SIG-M5 (cell line): ENCODE results near the gene CHRNA3.
"Not testable (repeated sequence)": the region's sequence is repeated elsewhere in the genome, so short reads cannot be mapped to it uniquely, and the experiment has no call there.

Source experiments
- DNase-seq: peaks from one replicate; lab custom pipeline; 2025; lab: John Stamatoyannopoulos, UW

The CHRNA3 gene

DNA sequence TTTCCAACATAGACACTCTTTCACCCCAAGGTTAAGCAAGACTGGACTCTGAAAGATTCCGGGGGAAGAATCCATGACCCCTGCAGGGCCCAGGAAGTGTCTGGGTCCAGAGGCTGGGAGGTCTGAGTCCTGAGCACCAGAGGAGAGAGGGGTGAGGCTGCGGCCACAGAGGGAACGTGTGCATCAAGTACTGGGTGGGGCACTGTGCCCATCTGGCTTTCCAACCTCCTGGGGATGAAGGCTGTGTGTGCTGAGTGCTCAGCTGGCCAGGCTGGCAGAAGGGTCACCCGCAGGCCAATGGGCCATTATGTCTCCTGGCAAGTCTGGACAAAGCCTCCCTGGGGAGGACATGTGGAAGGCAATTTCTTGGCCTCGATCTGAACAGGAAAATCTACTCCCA is 3.3 kb downstream of the CHRNA3 start:
- DNase-seq, result no peak

DNA sequence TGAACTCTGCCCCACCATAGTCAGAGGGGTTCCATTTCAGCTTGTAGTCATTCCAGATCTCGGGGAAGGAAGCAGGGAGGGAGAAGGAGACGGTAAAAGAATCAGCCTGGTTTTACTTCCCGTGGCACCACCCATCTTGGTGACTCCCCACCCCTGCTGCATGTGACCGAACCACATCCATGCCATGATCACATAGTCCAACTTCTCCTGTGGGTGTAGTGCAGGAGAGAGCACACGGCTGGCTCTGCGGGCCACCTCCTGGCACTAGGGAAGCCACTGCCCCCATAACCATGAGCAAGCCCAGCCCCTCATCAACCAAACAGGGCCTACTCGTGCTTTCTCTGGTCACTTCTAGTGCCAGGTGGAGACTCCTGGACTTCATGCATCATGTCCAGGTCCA is 3.7 kb downstream of the CHRNA3 start:
- DNase-seq, result no peak

DNA sequence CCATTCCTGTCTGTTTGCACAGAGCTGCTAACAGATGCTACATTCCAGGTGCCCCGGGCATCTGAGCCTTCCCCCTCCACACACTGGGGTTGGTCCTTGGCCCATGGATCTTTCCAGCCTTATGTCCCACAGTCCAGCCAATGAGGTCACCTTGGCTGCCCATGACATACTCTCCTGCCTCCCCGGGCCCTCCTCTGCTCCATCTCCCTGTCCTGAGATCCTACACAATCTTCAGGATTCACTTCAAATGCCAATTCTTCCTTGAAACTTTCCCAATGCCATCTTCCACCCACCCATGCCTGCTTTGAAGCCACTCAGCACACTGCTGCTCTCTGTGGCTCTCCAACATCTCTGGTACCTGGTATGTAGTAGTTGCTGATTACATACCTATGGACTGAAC is 4.3 kb downstream of the CHRNA3 start:
- no peak for DNase-seq

DNA sequence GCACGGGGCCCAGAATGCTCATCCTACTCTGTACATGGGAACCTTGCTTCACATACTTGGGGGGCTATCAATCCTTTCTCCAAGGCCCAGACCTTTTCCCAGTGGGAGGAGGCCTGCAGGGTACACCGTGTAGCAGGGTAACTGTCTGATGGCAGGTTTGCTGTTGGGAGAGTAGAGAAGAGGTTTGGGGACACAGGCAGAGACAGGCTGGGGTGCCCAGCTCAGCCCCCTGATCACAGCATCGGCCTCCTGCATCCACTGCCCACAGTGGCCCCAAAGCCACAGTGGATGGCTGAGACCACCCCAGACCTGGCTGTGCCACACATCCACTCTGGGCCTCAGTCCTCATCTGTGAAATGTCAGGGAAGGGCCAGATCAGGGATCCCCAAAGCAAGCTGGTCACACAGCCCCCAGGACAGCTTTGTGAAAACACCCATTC is 5.6 kb downstream of the CHRNA3 start:
- DNase-seq, result no peak

DNA sequence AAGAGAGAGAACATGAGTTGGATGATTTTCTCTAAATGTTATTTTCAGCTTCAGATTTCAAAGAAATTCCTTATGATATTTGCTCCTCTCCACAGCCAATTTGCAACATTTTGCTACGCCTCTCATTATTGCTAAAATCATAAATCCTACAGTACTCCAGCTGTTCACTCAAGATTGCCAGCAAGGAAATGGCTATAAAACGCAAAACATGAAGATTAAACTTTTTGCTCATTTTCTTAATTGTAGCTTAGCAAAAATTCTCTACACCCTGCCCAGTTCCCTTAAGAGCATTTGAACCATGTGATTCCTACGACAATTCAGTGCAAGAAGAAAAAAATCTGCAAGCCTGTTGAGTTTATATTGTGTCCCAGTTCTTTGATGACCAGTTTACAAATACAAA is 6.8 kb downstream of the CHRNA3 start:
- no peak for DNase-seq

DNA sequence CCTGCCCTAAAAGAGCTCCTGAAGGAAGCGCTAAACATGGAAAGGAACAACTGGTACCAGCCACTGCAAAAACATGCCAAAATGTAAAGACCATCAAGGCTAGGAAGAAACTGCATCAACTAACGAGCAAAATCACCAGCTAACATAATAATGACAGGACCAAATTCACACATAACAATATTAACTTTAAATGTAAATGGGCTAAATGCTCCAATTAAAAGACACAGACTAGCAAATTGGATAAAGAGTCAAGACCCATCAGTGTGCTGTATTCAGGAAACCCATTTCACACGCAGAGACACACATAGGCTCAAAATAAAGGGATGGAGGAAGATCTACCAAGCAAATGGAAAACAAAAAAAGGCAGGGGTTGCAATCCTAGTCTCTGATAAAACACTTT is 11.2 kb downstream of the CHRNA3 start:
- DNase-seq, result not testable (repeated sequence)

DNA sequence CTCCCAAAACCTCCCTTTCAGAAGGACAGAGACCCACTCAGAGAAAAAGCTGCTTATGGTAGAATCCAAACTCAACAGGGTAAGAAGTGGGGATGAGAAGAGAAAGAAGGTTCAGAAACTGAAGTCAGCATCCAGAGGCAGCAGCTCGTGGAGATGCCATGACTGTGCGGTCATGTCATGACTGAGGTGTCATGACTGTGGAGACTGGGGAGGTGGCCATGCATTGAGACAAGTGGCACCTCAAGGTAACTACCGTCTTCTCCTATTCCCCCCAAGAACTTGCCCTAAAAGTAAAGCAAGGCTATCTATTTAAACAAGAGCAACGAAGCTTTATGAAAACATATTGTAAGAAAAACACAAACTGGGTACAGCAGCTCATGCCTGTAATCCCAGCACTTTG is 15.1 kb downstream of the CHRNA3 start:
- DNase-seq, result no peak

DNA sequence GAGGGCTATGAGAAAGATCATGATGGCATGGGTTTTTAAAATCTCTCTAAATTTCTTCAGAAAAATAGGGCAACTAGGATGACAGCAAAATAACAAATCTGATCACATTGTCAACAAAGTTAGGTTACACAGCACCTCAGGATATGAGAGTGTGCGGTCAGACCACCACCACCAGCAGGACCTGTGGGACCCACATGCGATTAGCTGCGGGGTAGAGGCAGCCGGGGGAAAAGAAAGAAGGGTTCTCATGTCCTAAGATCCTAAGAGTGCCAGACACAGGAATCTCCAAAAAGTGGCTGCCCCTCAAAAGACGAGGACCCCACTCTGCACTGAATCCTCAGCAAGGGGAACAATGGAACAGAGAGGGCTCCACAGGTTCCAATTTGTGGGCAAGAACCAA is 15.6 kb downstream of the CHRNA3 start:
- DNase-seq, result no peak

DNA sequence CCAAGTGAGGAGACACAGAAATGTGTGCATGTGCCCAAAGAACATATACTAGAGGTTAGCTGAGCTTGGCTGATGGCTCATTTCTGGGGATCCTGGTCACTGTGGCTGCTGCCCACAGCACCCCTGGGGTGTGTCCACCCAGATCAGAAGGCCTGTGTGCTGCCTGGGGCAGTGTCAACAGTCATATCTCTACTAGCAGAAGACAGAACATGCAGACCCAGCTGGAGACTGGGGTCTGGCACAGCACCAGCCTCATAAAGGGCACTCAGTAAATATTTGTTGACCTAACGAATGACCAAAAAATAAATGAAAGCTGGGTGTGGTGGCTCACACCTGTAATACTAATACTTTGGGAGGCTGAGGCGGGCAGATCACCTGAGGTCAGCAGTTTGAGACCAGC is 16.4 kb downstream of the CHRNA3 start:
- no peak for DNase-seq

DNA sequence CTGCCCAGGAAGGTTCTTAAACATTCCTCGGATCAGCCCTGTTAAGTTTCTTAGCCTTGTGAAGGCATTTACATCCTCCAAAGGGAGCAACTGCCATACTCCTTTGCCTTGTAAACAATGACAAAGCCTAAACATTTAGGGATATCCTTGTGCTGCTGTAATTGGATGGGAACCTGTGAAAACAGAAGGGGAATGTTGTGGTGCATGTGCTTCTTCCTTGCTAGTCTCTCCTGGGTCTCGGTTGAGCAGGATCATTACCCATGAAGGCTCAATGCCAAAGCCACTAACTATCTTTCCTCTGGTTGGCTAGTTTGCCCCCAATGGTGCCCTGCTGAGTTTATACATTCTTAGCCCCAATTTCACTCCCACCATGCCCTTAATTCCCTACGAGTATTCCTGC is 17.3 kb downstream of the CHRNA3 start:
- DNase-seq, result no peak

DNA sequence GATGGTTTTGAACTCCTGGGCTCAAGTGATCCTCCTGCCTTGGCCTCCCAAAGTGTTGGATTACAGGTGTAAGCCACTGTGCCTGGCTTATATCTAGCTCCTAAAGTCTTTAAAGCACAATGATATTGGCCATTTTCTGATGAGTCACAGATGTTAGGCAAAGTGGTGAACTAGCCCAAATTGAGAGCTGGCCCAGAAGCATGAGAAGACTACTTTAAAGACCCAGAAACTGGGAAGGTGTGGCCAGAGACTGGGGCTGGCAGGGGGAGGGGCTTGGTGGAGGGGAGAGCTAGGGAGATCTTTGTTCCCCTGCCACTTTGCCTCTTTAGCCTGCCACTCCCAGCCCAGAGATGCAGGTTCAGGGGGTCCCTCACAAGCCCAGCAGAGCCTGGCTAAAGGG is 21.6 kb downstream of the CHRNA3 start:
- DNase-seq, result no peak

DNA sequence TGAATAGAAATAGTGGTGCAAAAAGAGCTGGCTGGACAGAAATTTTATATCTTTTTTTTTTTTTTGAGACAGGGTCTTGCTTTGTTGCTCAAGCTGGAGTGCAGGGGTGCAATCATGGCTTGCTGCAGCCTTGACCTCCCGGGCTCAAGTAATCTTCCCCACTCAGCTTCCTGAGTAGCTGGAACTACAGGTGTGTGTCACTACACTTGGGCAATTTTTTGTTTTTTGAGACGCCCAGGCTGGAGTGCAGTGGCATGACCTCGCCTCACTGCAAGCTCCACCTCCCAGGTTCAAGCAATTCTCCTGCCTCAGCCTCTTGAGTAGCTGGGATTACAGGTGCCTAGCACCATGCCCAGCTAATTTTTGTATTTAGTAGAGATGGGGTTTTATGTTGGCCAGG is 22.4 kb downstream of the CHRNA3 start:
- no peak for DNase-seq

DNA sequence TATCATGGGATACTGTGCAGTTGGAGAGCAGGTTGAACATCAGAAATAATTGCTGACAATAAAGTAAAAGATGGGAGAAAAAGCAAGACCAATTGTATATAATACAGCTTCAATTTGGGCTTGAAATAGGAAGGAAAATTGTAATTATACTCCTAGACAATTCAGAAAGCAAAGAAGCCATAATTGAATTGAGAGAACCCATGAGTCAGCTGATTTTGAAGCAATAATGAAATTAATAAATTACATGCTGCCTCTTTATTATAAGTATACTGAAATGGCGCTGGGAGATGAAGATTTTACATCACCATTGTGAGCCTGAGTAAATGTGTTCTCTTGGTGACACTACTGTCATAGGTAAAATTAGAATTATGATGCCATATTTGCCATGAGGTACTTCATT is 23.2 kb downstream of the CHRNA3 start:
- DNase-seq, result no peak

DNA sequence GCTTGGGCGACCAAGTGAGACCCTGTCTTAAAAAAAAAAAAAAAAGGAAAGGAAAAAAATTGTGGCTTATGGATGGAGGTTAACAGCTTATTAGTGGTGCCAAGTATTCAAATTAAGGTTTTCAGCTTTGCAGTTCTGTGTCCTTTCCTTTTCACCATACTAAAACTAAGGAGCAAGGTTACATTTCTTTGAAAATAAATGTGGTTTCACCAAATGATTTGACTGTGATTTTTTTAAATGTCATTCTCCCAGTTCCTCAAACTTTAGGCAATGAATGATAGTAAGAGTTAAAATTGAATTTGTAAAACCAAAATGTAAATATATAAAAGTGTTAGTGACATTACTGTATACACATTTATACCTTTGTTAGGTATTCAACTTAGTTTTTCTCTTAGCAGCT is 45.9 kb downstream of the CHRNA3 start:
- DNase-seq, result no peak

DNA sequence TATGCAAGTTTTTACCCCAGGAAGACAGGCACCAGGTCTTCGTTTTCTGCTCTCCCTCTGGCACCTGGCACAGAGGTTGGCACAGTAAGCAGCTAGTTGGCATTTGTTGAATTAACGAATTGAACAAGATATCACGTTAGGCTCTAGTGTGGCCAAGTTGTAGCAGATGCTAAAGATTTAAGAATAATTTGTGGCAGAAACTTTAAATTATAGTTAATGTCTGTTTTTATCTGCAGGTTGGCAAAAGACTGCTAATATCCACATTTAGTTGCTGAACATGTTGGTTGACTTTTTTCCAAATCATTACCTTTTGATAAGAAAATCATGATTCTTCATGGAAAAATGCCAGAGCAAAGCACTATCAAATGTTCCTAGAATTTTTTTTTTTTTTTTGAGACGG is 47.4 kb downstream of the CHRNA3 start:
- DNase-seq, result no peak

DNA sequence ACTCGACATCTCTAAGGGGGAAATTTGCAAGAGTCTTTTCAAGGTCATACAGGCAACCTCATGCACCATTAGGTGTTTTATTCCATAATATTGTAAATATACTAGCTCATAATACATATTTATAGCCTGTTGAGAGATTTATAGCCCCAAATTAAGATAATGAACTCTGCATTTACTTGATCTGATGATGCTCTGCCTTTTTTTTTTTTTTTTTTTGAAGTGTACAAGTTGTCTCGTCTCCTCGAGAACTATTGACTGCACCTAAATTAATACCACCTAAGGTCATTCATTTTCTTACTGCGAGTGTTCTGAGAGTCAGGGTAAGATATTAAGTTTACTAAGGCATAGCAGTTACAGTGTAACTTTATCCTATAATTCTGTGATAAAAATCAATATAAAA is 49.4 kb downstream of the CHRNA3 start:
- DNase-seq, result no peak

DNA sequence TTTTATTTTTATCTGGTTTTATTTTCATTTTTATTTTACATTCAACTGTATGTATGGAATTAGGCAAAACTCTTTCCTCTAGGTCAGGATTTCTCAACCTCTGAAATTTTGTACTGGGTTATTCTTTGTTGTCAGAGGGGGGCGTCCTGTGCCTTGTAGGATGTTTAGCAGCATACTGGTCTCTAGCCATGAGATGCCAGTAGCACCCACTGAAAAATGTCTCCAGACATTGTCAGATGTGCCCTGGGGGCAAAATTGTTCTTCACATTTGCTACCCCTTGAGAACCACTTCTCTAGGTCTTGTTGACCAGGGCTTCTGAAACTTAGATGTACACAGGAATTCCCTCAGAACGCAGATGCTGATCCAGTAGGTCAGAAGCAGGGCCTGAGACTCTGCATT is 50.1 kb downstream of the CHRNA3 start:
- no peak for DNase-seq

DNA sequence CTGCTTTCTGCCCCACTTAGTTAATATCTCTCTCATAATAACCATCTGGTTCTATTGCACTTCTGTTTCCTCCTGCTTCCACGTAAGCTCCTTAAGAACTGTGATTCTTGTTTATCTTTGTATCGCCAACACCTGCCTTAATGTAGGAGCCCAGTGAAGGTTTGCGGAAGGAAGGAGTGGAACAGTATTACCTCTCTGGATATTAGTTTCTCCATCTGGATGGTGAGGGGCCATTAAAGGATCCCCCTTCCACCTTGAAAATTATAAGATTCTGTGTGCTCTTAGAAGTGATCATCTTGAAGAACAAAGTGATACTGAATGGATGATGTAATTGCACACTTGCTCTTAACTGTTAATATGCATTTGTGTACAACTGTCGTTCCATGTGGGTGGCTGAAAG is 53.3 kb downstream of the CHRNA3 start:
- no peak for DNase-seq

DNA sequence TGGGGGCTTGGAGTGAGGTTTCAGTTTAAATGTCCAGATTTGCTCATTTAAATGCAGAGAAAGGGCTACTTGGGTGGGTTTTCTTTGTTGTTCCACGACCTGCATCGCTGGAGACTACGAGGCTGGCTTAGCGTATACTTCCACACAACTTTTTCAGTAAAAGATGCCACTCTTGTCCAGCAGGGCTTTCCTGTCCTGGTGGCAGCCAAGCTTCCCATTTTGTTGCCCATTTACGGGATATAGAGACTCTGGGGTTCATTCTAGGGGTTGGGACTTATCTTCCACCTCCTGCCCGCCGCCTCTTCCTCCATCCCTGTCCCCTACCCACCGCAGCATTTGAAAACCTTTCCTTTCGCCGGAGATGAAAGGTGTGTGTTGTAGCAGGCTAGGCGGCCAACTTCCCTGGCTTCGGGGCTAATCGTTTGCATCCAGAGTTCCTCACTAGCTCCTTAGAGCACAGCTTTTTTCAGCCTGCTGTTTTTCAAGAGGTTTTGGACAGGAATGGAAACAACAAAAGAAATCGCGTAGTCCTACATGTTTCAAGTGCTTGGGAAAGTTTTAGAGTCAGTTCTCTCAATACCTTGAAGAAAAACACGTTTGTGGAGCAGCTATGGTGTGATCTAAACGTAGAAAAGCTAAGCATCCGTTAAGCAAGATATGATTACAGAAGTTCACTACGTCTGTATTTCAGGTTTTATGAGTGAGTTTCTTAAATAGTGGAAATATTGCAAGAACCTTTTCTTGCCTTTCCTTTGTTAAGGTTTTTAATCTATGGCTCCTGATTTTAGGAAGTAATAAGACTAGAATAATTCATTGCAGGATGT is 54.6 kb downstream of the CHRNA3 start:
- DNase-seq, result no peak

DNA sequence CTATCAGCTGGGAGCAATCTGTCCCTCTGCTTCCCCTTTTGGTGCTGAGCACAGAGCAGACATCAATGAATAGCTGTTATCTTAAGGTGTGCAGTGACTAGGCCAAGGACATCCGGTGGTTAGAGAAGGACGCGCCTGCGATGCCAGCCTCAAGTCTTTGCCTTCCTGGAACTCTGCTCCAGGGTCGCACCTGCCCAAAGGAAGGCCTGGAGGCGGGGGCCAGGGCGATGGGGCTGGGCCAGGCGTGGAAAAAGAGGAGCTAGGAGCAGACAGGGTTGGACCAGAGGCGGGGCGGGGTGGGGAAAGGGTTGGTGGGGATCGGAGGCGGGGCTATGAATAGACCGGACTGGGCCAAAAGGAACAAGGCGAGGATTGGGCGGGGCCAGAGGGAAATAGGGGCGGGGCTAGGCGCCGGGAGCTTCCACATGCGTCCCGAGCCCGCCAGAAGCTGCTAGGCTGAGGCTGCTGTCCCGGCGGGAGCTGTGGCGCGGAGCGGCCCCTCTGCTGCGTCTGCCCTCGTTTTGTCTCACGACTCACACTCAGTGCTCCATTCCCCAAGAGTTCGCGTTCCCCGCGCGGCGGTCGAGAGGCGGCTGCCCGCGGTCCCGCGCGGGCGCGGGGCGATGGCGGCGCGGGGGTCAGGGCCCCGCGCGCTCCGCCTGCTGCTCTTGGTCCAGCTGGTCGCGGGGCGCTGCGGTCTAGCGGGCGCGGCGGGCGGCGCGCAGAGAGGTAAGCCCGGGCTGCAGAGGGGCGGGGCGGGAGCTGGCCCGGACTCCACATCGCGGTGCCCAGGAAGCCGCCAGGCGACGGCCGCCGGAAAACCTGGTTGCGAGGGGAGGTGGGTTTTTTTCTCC is 55.5 kb downstream of the CHRNA3 start, which contains the start of gene CHRNA5:
Gene CHRNA5 (plus strand): TSS at position 424 of the 854 bp plus-strand sequence. CDS start 200 bp downstream, at position 624.
- no peak for DNase-seq

DNA sequence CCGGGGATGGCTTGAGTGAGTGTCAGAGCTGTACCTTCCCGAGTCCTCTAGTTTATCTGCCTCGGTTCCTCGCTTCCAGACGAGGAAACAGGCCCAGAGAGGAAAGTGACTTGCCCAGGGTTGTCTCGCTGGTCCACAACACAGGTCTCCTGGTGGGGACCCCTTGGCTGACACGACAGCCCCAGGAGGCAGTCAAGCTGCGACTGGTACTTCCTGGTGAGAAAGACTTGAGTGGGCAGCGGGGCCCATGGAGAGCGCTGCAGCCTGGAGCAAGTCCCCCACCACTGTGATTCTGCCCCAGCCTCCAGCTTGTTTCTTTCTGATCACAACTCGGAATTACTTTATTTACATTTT is 56.1 kb downstream of the CHRNA3 start:
- DNase-seq, result no peak

DNA sequence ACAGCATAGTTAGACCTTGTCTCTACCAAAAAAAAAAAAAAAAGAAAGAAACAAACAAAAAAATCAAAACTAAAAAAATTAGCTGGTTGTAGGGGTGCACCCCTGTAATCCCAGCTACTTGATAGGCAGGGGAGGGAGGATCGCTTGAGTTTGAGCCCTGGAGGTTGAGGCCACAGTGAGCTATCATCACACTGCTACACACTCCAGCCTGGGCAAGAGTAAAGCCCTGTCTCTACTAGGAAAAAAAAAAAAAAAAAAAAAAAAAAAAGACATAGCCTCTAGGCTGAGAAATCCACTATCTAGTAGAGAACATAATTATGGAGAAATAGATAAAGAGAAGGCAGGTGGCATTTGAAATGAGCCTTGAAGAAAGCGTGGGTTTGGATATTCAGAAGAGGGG is 57.7 kb downstream of the CHRNA3 start:
- DNase-seq, result no peak

DNA sequence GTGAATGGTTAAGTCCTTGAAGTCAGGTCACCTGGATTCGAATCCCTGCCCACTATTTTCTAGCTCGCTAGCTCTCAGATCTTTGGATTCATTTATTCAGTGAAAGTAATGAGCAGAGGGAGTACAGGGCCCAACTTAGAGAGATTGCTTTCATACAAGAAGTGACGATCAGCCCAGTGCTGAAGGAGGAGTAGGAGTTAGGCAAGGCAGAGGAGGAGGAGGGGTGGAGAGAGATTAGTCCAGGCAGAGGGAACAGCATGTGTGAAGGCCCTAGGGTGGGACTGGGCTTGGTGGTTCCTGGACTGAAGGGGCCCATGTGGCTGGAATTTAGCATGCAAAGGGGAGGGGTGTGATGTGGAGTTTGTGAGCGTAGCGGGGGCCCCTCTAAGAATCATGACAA is 59.3 kb downstream of the CHRNA3 start:
- no peak for DNase-seq
